Stimulated activated CD4-positive, alpha-beta T cell treated with anti-CD3 and anti-CD28 coated beads, Interleukin-1b, Interleukin-23, amount 100 ng/mL, for 1 hour (primary cell): ENCODE measurements around the gene SMIM29.

Experiments used
- DNase-seq, 2 donors: peaks; one replicate each; pipeline ENCODE4 v3.0.0-alpha.2; 2020; ENCODE audit warnings: low read depth in 2 of 2

SMIM29 gene

DNA sequence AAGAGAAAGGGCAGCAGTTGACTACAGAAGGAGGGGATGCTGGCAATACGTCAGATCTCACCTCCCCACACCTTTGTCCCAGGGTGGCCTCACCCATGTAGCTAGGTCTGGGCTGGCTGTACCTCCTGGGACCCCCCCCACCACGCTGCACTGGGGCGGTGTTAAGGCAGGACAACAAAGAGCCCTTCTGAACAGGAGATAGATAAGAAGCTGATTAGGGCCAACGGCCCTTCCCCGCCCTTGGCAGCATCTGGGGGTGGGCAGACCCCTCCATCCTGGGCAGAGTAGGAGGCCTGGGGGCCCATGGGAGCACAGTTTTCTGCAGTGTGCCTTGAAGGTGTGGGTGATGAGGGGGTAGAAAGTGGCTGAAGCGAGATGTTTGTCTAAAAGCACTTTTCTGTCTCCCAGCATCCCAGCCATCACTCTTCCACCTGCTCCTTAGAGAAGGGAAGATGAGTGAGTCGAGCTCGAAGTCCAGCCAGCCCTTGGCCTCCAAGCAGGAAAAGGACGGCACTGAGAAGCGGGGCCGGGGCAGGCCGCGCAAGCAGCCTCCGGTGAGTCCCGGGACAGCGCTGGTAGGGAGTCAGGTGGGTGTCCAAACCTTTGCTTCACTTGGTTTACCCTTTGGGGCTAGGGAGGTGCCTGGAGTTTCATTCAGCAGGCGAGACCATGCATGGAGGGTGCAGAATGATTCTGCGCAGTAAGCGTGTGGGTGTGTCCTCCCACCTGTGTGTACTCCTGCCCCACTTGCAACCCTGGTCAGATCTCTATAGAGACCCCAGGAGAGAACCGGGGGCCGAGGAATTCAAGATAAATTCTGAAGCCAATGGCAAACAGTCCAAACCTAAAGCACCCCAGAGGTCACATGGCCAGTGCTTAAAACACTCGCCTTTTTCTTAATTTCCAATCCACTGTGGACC is 8.2 kb downstream of the SMIM29 start:
- no peak for DNase-seq

- no peak for DNase-seq
Observed at GRCh38 chr6:34239893-34240292, 8.9 kb downstream of the SMIM29 start.

DNA sequence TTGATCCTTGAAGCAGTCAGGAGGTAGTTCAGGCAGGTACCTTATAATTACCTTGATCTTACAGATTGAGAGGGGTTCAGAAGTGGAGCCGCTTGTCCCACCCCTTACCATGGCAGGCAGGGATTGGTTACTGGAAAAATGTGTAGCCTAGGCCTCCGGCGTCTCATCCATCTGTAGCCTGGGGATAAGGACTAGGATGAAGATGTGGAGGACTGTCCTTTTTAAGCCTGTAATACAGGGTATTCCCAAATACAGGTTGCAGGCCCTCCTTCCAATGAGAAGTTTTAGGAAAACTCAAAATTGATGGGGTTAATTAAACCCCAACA is 9.3 kb downstream of the SMIM29 start:
- DNase-seq = no peak

DNA sequence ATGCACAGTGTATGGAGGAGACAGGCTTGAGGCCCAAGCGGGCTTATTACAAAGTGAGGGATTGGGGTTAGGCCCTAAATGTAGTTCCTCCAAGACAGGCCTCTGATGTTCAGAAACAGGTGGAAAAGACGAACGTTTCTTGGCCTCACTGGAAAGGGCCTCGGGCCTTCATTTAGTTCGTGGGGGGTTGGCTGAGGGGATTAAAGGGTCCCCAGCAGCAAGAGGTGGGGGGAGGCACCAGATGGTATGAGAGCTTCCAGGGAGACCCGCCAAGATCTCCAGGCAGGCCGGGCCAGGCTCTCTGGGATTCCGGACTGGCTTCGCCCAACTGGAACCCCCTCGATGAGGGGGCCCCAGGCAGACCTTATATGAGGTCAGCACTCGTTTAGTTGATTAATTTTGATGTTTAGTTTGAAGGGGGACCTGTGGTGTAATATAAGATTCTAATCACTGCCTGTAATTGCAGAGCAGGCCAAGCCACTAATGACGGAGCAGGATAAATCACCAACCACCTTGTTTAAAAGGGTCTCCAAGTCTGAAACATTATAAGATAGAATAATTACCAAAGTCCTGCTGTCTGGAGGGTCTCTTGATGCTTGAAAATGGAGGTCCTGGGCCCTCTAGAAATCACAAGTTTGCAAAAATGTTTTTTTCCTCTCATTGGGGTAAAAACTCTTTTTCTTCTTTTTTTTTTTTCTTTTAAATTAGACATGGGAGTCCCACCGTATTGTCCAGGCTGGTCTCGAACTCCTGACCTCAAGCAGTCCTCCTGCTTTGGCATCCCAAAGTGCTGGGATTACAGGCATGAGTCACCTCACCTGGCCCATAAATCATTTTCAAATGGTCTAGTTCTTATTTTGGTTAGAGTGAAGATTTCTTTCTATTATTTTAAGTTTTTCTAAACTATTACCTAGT is 10.0 kb downstream of the SMIM29 start:
- DNase-seq = no peak

GRCh38 chr6:34237722-34238584 is 10.9 kb downstream of the SMIM29 start:
- no peak for DNase-seq

DNA sequence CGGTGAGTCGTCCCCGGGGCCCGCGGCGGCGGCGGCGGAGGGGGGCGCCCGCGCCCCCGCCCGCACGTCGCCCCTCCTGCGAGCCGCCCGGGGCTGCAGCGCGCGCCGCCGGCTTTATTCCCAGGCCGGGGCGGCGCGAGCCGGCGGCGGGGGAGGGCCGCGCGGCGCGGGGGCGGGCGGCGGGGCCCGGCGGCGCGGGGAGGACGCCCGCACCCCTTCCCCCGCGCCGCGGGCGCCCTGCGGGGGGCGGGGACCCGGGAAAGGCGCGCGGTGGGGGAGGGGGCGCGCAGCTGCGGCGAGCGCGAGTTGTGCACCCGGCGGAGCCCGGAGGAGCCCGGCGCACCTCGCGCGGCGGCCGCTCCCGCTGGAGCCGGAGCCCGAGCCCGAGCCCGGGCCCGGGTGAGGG is 11.5 kb downstream of the SMIM29 start:
- no peak for DNase-seq

DNA sequence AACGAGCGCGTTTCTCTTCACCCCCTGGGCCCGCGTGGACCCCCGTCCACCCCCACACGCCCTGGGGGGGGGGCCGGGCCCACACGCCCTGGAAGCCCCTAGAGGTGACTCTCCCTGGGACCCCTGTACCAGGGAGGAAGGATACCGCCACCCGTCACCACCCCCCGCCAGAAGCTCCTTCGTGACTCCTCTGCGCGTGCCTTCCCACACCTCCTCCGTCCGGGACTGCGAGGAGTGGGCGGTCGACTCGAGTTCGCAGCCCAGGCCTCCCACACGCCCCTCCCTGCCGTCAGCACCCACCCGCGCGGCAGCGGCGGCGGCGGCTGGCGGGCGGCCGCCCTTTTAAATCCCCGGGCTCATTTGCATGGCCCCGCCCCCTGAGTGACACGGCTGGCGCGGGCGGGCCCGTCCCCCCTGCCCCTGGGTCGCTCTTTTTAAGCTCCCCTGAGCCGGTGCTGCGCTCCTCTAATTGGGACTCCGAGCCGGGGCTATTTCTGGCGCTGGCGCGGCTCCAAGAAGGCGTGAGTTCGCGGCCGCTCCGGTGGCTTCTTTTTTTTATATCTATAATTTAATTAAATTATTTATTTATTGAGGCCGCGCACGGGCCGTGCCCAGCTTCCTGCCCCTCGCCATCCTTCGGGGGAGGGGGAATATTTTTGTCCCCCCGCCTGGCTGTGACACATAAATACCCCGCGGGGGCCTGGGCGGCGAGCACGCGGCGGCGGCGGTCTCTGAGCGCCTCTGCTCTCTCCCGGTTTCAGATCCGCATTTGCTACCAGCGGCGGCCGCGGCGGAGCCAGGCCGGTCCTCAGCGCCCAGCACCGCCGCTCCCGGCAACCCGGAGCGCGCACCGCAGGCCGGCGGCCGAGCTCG is 12.1 kb downstream of the SMIM29 start, which contains the start of gene HMGA1:
TSS of gene HMGA1 (plus strand) at position 431 of the 873 bp plus-strand sequence. CDS start 3,908 bp downstream, outside the sequence.
- DNase-seq = peak; percentile 81 to 89

DNA sequence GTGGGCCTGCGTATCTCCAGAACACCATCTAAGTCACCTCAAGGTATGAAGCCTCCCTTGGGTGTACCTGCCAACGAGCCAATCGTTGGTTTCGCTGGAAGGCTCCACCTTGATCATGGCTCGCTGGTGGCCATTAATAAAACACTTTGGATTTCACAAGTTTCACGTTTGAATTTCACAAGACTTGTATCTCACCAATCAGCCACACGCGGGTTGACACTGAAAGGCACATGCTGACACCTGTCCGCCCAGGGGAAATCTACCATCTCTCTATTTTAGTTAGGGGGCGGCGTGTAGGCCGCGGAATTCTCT is 12.7 kb downstream of the SMIM29 start:
- DNase-seq = no peak

- peak; percentile 24 to 53 for DNase-seq
Observed at GRCh38 chr6:34235307-34236130, 13.3 kb downstream of the SMIM29 start.

GRCh38 chr6:34234667-34235306 is 14.0 kb downstream of the SMIM29 start:
- no peak for DNase-seq

DNA sequence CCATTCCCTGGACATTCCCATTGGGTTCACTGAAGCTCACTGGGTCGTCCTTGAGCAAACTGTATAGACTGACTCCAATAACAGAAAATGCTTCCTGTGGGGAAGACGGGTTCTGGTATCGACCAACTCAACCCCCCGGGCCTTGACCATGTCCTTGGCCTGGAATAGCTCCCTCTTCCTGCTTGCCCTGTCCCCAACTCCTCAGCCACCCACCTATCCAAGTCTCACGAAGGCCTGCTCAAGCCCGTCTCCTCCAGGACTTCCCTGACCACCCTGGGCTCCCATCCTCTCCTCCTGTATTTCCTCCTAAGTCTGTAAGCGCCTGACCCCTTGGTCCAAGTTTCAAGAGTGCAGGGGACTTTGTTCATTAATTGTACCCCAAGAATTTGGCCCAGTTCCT is 14.9 kb downstream of the SMIM29 start:
- DNase-seq = no peak

- DNase-seq = no peak
Observed at GRCh38 chr6:34232901-34233300, 15.9 kb downstream of the SMIM29 start.

GRCh38 chr6:34231566-34232336 is 17.1 kb downstream of the SMIM29 start:
- DNase-seq = no peak

DNA sequence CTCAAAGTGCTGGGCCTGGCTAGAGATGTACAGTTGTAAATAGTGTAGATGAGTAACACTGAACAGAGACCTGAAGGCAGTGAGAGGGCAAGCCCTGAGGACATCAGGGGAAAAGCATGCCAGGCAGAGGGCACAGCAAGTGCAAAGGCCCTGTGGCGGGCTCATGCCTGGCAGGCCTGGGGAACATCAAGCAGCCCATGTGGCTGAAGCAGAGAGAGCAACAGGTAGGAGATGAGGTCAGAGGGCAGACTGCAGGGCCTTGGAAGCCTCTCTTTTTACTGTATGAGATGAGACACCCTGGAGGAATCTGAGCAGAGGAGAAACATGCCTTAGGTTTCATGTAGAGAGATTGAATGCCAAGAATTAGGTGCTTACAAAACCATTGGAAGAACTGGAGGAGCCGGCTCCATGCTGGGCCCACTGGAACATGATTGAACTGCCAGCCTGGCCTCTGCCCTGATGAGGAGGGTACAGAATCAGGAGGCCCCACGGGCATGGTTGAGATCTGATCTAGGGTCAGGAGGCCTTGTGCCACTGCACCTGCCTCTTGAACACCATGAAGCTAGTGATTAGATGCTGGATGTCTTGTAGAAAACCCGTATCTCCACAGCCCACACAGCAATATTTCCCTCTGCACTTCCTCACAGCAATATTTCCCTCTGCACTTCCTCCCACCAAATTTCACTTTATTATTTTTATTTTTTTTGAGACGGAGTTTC is 18.0 kb downstream of the SMIM29 start:
- no peak for DNase-seq

- DNase-seq = no peak
Observed at GRCh38 chr6:34229877-34230276, 18.9 kb downstream of the SMIM29 start.

DNA sequence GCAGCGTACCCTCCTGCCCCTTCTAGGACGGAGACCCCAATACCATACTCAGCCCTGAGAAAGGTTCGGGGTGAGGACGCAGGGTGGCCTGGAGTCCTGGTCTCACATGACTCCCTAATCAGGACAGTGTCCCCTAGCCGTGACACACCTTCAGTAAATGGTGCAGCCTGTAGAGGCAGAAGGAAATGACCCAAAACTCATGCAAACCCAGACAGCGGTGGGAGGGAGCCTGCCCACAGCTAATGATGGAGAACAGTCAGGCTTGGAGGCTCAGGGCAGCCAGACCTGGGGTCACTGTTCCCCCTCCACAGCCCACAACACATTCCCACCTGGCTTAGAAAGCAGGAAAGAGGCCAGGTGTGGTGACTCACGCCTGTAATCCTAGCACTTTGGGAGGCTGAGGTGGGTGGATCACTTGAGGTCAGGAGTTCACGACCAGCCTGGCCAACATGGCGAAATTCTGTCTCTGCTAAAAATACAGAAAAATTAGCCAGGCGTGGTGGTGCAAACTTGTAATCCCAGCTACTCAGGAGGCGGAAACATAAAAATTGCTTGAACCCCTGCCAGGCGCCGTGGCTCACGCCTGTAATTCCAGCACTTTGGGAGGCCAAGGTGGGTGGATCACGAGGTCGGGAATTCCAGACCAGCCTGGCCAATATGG is 20.9 kb downstream of the SMIM29 start:
- DNase-seq = no peak
